Effector memory CD4-positive, alpha-beta T cell (primary cell): ENCODE measurements around the gene SLC26A11.

Experiments used
- DNase-seq, 3 donors: peaks; one replicate each; pipeline ENCODE4 v3.0.0-alpha.2; 2020
- H3K27ac ChIP-seq: 2 replicates; pipeline ENCODE4 v1.7.0; 2013; ENCODE audit warnings: mild to moderate bottlenecking, low read length, moderate library complexity; ENCODE audit not compliant: insufficient read depth, poor library complexity, severe bottlenecking
- H3K27me3 ChIP-seq: replicated peaks from 2 replicates; pipeline ENCODE4 v1.7.0; 2013; ENCODE audit warnings: mild to moderate bottlenecking, low read length; ENCODE audit not compliant: insufficient read depth, control insufficient read depth, poor library complexity, severe bottlenecking
- H3K36me3 ChIP-seq: 2 replicates; pipeline ENCODE4 v1.7.0; 2013; ENCODE audit warnings: mild to moderate bottlenecking, low read length, moderate library complexity; ENCODE audit not compliant: control insufficient read depth, insufficient read depth
- H3K4me1 ChIP-seq: 2 replicates; pipeline ENCODE4 v1.7.0; 2013; ENCODE audit warnings: low read length, mild to moderate bottlenecking; ENCODE audit not compliant: control insufficient read depth, insufficient read depth, poor library complexity, severe bottlenecking
- H3K4me3 ChIP-seq: 2 replicates; pipeline ENCODE4 v1.7.0; 2013; ENCODE audit warnings: low read length, low read depth, mild to moderate bottlenecking; ENCODE audit not compliant: insufficient read depth, poor library complexity, severe bottlenecking
- H3K9me3 ChIP-seq: 2 replicates; pipeline ENCODE4 v1.7.0; 2013; ENCODE audit warnings: mild to moderate bottlenecking, low read length, moderate library complexity; ENCODE audit not compliant: control insufficient read depth

Gene SLC26A11

GRCh38 chr17:80217703-80218362 lies 2.4 kb upstream of the SLC26A11 start:
- no peaks in the 10 kb centered on the region for H3K27me3 ChIP-seq
- H3K4me3 ChIP-seq: no peak overlapping the region
- DNase-seq: no peak
- peaks cover 27% of the 10 kb centered on the region for H3K4me1 ChIP-seq
- H3K27ac ChIP-seq: peak overlapping the region; percentile 95
- peaks cover 38% of the 10 kb centered on the region for H3K36me3 ChIP-seq
- no peaks in the 10 kb centered on the region for H3K9me3 ChIP-seq

DNA sequence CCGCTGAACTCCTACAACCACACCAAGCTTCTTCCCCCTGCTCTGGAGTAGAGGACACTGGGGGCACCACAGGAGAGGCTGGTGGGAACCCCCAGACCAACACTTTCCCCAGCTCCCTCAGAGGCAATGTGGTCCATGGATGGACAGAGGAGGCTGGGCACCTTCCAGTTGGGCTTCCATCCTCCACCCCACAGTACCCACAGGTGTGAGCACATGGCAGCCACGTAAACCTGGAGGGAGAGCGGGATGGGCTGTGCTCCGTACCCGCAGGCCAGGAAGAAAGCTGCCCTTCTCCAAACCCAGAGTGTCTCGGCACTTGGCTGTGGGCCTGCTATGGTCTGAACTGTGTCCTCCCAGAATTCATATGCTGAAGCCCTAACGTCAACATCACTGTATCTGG lies 1.8 kb upstream of the SLC26A11 start:
- H3K4me1 ChIP-seq: peaks cover 27% of the 10 kb centered on the region
- no peak overlapping the region for H3K4me3 ChIP-seq
- peak overlapping the region; percentile 95 for H3K27ac ChIP-seq
- H3K9me3 ChIP-seq: no peaks in the 10 kb centered on the region
- no peaks in the 10 kb centered on the region for H3K27me3 ChIP-seq
- DNase-seq: no peak
- peaks cover 32% of the 10 kb centered on the region for H3K36me3 ChIP-seq

DNA sequence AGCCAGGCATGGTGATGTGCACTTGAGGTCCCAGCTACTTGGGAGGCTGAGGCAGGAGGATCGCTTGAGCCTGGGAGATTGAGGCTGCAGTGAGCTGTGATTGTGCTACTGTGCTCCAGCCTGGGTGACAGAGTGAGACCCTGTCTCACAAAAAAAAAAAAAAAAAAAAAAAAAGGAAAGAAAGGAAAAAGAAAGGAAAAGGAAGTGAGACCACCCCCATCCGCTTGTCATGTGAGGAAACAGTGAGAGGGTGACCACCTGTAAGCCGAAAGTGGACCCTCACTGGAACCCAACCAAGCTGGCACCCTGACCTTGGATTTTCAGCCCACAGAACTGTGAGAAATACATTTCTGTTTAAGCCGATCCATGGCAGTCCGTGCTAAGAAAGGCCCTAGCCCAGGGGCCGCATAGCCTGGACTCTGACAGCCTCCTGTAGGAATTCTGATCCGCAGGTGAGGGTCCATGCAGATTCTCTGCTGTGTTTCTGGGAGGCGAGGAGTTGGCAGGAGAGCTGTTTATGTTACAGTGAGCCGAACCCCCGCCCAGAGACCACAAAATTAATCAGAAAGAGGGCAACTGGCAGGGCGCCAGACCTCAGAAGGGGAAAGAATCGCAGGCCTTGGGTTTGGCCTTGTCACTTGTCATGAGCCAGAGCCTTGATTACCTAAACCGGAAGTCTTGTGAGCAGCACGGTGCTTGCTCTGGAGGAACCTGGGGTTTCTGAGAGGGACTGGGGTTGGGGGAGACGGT lies 1.0 kb upstream of the SLC26A11 start:
- Histone ChIP-seq H3K27ac (peak overlapping the region; percentile 95), H3K4me1 (peaks cover 27% of the 10 kb centered on the region), H3K4me3 (peak overlapping the region; percentile 88), H3K36me3 (peaks cover 24% of the 10 kb centered on the region), H3K9me3 (no peaks in the 10 kb centered on the region), H3K27me3 (no peaks in the 10 kb centered on the region)
- peak; percentile 86 to 92 (median 91) for DNase-seq

DNA sequence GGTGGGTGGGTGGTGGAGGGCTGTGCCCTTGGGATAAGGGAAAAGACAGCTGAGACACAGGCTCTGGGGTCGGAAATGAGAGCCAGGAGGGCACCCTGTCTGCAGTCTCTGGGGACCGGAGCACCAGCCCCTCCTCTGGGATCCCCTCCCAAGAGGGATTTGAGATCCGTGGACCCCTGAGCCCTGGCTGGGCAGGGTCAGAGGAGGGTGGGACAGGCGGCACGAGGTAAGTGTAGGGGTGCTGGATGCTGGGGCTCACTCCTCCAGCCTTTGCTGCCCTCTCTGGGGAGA lies 519 bp upstream of the SLC26A11 start:
- H3K36me3 ChIP-seq: peaks cover 19% of the 10 kb centered on the region
- H3K4me3 ChIP-seq: peak overlapping the region; percentile 88
- no peaks in the 10 kb centered on the region for H3K9me3 ChIP-seq
- H3K27ac ChIP-seq: peak overlapping the region; percentile 95
- no peak for DNase-seq
- H3K27me3 ChIP-seq: no peaks in the 10 kb centered on the region
- H3K4me1 ChIP-seq: peaks cover 27% of the 10 kb centered on the region

DNA sequence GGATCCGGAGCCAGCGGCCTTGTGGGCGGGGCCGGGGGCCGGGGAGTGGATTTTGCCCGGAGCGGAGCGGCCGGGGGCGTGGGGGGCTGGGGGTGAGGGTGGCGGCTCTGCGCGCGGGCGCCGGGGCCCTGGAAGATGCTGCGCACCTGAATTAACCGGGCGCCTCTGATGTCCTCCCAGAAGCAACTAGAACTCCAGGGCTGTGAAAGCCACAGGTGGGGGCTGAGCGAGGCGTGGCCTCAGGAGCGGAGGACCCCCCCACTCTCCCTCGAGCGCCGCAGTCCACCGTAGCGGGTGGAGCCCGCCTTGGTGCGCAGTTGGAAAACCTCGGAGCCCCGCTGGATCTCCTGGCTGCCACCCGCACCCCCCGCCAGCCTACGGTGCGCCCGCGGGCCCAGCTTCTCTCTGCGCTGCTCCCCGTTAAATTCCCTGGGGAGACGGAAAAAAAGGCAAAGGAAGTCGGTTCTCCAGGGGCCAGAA lies 549 bp downstream of the SLC26A11 start:
- H3K9me3 ChIP-seq: no peaks in the 10 kb centered on the region
- peak overlapping the region; percentile 88 for H3K4me3 ChIP-seq
- peaks cover 27% of the 10 kb centered on the region for H3K4me1 ChIP-seq
- DNase-seq: peak in 1 of 3 donors; percentile 9
- peaks cover 14% of the 10 kb centered on the region for H3K36me3 ChIP-seq
- H3K27ac ChIP-seq: peak overlapping the region; percentile 95
- no peaks in the 10 kb centered on the region for H3K27me3 ChIP-seq

- Histone ChIP-seq H3K36me3 (peaks cover 9% of the 10 kb centered on the region), H3K9me3 (no peaks in the 10 kb centered on the region), H3K27ac (no peak overlapping the region), H3K27me3 (no peaks in the 10 kb centered on the region), H3K4me1 (peaks cover 27% of the 10 kb centered on the region), H3K4me3 (peak overlapping the region; percentile 88)
- no peak for DNase-seq
Measured at GRCh38 chr17:80221351-80222105, 1.3 kb downstream of the SLC26A11 start.

DNA sequence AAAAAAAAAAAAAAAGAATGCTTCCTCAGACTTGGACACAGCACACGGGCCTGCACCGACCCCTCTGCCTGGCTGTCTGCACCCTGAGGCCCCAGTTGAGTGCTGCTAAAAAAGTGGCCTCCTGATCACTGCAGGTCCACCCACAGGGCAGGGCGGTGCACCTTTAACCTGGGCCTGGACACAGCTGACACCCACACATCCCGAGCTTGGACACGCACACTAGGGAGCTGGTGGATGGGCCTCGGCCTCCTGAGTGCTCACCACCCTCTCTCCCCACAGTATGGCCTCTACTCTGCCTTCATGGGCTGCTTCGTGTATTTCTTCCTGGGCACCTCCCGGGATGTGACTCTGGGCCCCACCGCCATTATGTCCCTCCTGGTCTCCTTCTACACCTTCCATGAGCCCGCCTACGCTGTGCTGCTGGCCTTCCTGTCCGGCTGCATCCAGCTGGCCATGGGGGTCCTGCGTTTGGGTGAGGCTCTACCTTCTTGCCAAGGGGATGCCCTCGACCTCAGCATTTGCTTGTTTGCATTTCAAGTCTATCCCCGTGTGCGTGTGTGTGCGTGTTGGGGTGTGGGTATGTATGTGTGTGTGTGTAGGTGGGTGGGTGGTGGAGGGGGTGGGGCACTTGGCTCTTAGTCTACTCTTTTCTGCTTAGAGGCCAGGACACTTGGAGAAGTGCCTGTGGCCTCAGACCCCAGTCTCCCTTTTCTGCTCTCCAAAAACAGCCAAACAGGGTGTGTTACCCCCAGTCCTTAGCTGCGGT lies 2.3 kb downstream of the SLC26A11 start:
- Histone ChIP-seq H3K4me1 (peaks cover 27% of the 10 kb centered on the region), H3K9me3 (no peaks in the 10 kb centered on the region), H3K27me3 (no peaks in the 10 kb centered on the region), H3K4me3 (no peak overlapping the region), H3K36me3 (peaks cover 2% of the 10 kb centered on the region), H3K27ac (no peak overlapping the region)
- DNase-seq: no peak

DNA sequence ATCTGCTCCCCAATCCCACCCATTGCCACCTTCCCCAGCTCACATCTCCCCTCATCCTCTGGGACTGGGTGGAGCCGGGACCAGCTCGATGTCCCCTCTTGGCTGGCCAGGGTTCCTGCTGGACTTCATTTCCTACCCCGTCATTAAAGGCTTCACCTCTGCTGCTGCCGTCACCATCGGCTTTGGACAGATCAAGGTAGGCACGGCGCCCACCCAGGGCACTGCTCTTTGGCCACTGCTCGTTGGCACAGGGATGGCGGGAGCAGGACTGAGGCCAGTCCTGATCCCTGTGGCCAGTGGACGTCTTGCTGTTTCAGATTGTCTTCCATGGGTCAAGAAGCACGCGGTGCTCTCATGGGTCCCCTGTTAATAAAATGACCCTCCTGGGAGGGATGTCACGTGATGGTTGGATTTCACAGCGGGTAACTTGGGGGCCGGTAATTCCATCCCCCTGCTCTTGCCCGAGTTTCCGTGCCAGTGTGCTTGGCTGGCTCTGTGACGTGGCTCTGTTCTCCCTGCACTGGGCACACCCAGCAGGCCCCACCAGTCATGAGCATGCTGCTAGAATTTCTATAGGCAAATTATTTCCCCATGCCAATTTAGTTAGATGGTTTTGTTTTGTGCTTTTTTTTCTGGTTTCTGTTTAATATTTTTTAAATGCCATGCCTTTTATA lies 3.1 kb downstream of the SLC26A11 start:
- DNase-seq: no peak
- Histone ChIP-seq H3K9me3 (no peaks in the 10 kb centered on the region), H3K27ac (no peak overlapping the region), H3K27me3 (no peaks in the 10 kb centered on the region), H3K4me1 (peaks cover 20% of the 10 kb centered on the region), H3K36me3 (no peaks in the 10 kb centered on the region), H3K4me3 (no peak overlapping the region)

GRCh38 chr17:80223838-80224497 lies 3.7 kb downstream of the SLC26A11 start:
- Histone ChIP-seq H3K9me3 (no peaks in the 10 kb centered on the region), H3K4me3 (no peak overlapping the region), H3K36me3 (no peaks in the 10 kb centered on the region), H3K4me1 (peaks cover 13% of the 10 kb centered on the region), H3K27me3 (no peaks in the 10 kb centered on the region), H3K27ac (no peak overlapping the region)
- no peak for DNase-seq
